ENCODE data around the gene GLOD5.

GLOD5 gene

GRCh38 chrX:48787505-48788443 lies 26.2 kb downstream of the GLOD5 start:
- H3K79me2 ChIP-seq (ENCODE audit: low read length), result no peaks in the 10 kb centered on the region
- H3K4me3 ChIP-seq (ENCODE audit: low read length), result no peak overlapping the region
- TF ChIP-seq CTCF (IDR thresholded peaks at IDR 0.05; ENCODE audit: low read depth, low read length), result no peak
- TF ChIP-seq EZH2phosphoT487 (IDR thresholded peaks at IDR 0.05; ENCODE audit: low read depth), result no peak
- H3K9me3 ChIP-seq (ENCODE audit: insufficient read depth, low read length), result no peaks in the 10 kb centered on the region
- no peak overlapping the region for H3K9ac ChIP-seq (ENCODE audit: low read length)
- no peaks in the 10 kb centered on the region for H3K27me3 ChIP-seq (ENCODE audit: low read depth, low read length)
- no peaks in the 10 kb centered on the region for H3K4me1 ChIP-seq (ENCODE audit: low read length)
- no peaks in the 10 kb centered on the region for H4K20me1 ChIP-seq (ENCODE audit: insufficient read depth, low read length)
- no peak overlapping the region for H3K4me2 ChIP-seq (ENCODE audit: low read length)
- no peak overlapping the region for H2AFZ ChIP-seq (ENCODE audit: low read depth, low read length)
- H3K36me3 ChIP-seq (replicated peaks; ENCODE audit: low read depth, low read length), result no peaks in the 10 kb centered on the region
- H3K27ac ChIP-seq (ENCODE audit: low read length), result no peak overlapping the region

- Histone ChIP-seq H3K27ac (ENCODE audit: low read length) (no peak overlapping the region), H3K4me2 (ENCODE audit: low read length) (no peak overlapping the region), H2AFZ (ENCODE audit: low read depth, low read length) (no peak overlapping the region), H3K9me3 (ENCODE audit: insufficient read depth, low read length) (no peaks in the 10 kb centered on the region), H3K27me3 (ENCODE audit: low read depth, low read length) (no peaks in the 10 kb centered on the region), H4K20me1 (ENCODE audit: insufficient read depth, low read length) (no peaks in the 10 kb centered on the region), H3K36me3 (replicated peaks; ENCODE audit: low read depth, low read length) (no peaks in the 10 kb centered on the region), H3K4me1 (ENCODE audit: low read length) (no peaks in the 10 kb centered on the region), H3K9ac (ENCODE audit: low read length) (no peak overlapping the region), H3K79me2 (ENCODE audit: low read length) (no peaks in the 10 kb centered on the region), H3K4me3 (ENCODE audit: low read length) (no peak overlapping the region)
- TF ChIP-seq EZH2phosphoT487 (IDR thresholded peaks at IDR 0.05; ENCODE audit: low read depth) (no peak), CTCF (IDR thresholded peaks at IDR 0.05; ENCODE audit: low read depth, low read length) (no peak)
These were observed 28.0 kb downstream of the GLOD5 start for GRCh38 chrX:48789366-48790220.

GRCh38 chrX:48790477-48790876 lies 28.9 kb downstream of the GLOD5 start:
- Histone ChIP-seq H3K9ac (ENCODE audit: low read length) (no peak overlapping the region), H3K4me1 (ENCODE audit: low read length) (no peaks in the 10 kb centered on the region), H3K27me3 (ENCODE audit: low read depth, low read length) (no peaks in the 10 kb centered on the region)

GRCh38 chrX:48791063-48791820 lies 29.7 kb downstream of the GLOD5 start:
- Histone ChIP-seq H3K36me3 (replicated peaks; ENCODE audit: low read depth, low read length) (no peaks in the 10 kb centered on the region), H3K4me1 (ENCODE audit: low read length) (no peaks in the 10 kb centered on the region), H3K9me3 (ENCODE audit: insufficient read depth, low read length) (no peaks in the 10 kb centered on the region), H3K27me3 (ENCODE audit: low read depth, low read length) (no peaks in the 10 kb centered on the region), H4K20me1 (ENCODE audit: insufficient read depth, low read length) (no peaks in the 10 kb centered on the region), H2AFZ (ENCODE audit: low read depth, low read length) (no peak overlapping the region), H3K27ac (ENCODE audit: low read length) (no peak overlapping the region), H3K9ac (ENCODE audit: low read length) (no peak overlapping the region), H3K4me2 (ENCODE audit: low read length) (no peak overlapping the region), H3K79me2 (ENCODE audit: low read length) (no peaks in the 10 kb centered on the region), H3K4me3 (ENCODE audit: low read length) (no peak overlapping the region)
- TF ChIP-seq EZH2phosphoT487 (IDR thresholded peaks at IDR 0.05; ENCODE audit: low read depth) (no peak), CTCF (IDR thresholded peaks at IDR 0.05; ENCODE audit: low read depth, low read length) (no peak)

More at GRCh38 chrX:48790477-48790876, 28.9 kb downstream of the GLOD5 start:
- no peaks in the 10 kb centered on the region for H3K79me2 ChIP-seq (ENCODE audit: low read length)
- no peak for TF ChIP-seq EZH2phosphoT487 (IDR thresholded peaks at IDR 0.05; ENCODE audit: low read depth)
- H3K4me3 ChIP-seq (ENCODE audit: low read length), result no peak overlapping the region
- no peak overlapping the region for H3K27ac ChIP-seq (ENCODE audit: low read length)
- H4K20me1 ChIP-seq (ENCODE audit: insufficient read depth, low read length), result no peaks in the 10 kb centered on the region
- no peaks in the 10 kb centered on the region for H3K9me3 ChIP-seq (ENCODE audit: insufficient read depth, low read length)
- no peaks in the 10 kb centered on the region for H3K36me3 ChIP-seq (replicated peaks; ENCODE audit: low read depth, low read length)
- no peak overlapping the region for H2AFZ ChIP-seq (ENCODE audit: low read depth, low read length)
- no peak overlapping the region for H3K4me2 ChIP-seq (ENCODE audit: low read length)

Data from OCI-LY3 (cell line).